OCI-LY1 (cell line): ENCODE results near the gene PIKFYVE.

Experiments used
- H2AFZ ChIP-seq: fragments of 200-600 bp; sonication (generic), shearing (Covaris generic); 2 replicates; pipeline ENCODE4 v1.6.0; 2014; ENCODE audit warnings: antibody characterized with exemption, mild to moderate bottlenecking, low read length
- H3F3A ChIP-seq: fragments of 200-600 bp; sonication (generic), shearing (Covaris generic); 2 replicates; pipeline ENCODE4 v1.6.0; 2014; ENCODE audit warnings: mild to moderate bottlenecking, antibody characterized with exemption, low read length, moderate library complexity; ENCODE audit not compliant: insufficient read depth
- H3K27ac ChIP-seq: fragments of 200-600 bp; sonication (generic); 2 replicates; pipeline ENCODE4 v1.5.1; 2014; ENCODE audit warnings: low read length, mixed run types, mild to moderate bottlenecking, low read depth; ENCODE audit not compliant: poor library complexity, severe bottlenecking
- H3K27me3 ChIP-seq: fragments of 200-600 bp; sonication (generic); 2 replicates; pipeline ENCODE4 v1.6.0; 2014; ENCODE audit warnings: antibody characterized with exemption, mild to moderate bottlenecking, low read length, moderate library complexity; ENCODE audit not compliant: insufficient read depth
- H3K36me3 ChIP-seq: fragments of 200-600 bp; sonication (generic); 2 replicates; pipeline ENCODE4 v1.6.1; 2014; ENCODE audit warnings: mild to moderate bottlenecking, antibody characterized with exemption, low read length, moderate library complexity, mixed read lengths; ENCODE audit not compliant: insufficient read depth
- H3K4me1 ChIP-seq: fragments of 200-600 bp; sonication (generic); 2 replicates; pipeline ENCODE4 v1.5.1; 2014; ENCODE audit warnings: mild to moderate bottlenecking, low read length, moderate library complexity; ENCODE audit not compliant: insufficient read depth, severe bottlenecking
- H3K4me2 ChIP-seq: fragments of 200-600 bp; sonication (generic), shearing (Covaris generic); 2 replicates; pipeline ENCODE4 v1.6.1; 2014; ENCODE audit warnings: low read length
- H3K4me3 ChIP-seq: fragments of 200-600 bp; sonication (generic); 2 replicates; pipeline ENCODE4 v1.5.1; 2014; ENCODE audit warnings: low read length, low read depth, mild to moderate bottlenecking, mixed read lengths; ENCODE audit not compliant: poor library complexity, severe bottlenecking
- H3K79me2 ChIP-seq: fragments of 200-600 bp; shearing (Covaris generic); 2 replicates; pipeline ENCODE4 v1.6.1; 2016; ENCODE audit warnings: mixed run types, low read length, mixed read lengths; ENCODE audit not compliant: insufficient read depth
- H3K9ac ChIP-seq: fragments of 200-600 bp; sonication (generic), shearing (Covaris generic); 2 replicates; pipeline ENCODE4 v1.6.1; 2014; ENCODE audit warnings: mild to moderate bottlenecking, low read length, mixed read lengths
- H3K9me2 ChIP-seq: fragments of 200-600 bp; sonication (generic), shearing (Covaris generic); 2 replicates; pipeline ENCODE4 v1.6.1; 2014; ENCODE audit warnings: low read depth, mild to moderate bottlenecking, low read length, mixed read lengths
- H3K9me3 ChIP-seq: fragments of 200-600 bp; shearing (Covaris generic); 2 replicates; pipeline ENCODE4 v1.6.1; 2014; ENCODE audit warnings: low read length, mixed read lengths
- H4K20me1 ChIP-seq: fragments of 200-600 bp; sonication (generic), shearing (Covaris generic); 2 replicates; pipeline ENCODE4 v1.6.0; 2016; ENCODE audit warnings: mild to moderate bottlenecking, low read length; ENCODE audit not compliant: insufficient read depth
- EZH2 ChIP-seq: fragments of 200-600 bp; sonication (generic), shearing (Covaris generic); IDR thresholded peaks from 2 replicates; pipeline ENCODE4 v1.8.0; 2017; ENCODE audit warnings: borderline replicate concordance, mixed run types, mild to moderate bottlenecking, antibody characterized with exemption, low read length, moderate library complexity, mixed read lengths
- TF ChIP-seq, protein P1 (sequence below): fragments of 200-600 bp; sonication (generic), shearing (Covaris generic); IDR thresholded peaks from 2 replicates; pipeline ENCODE4 v1.5.1; 2017; ENCODE audit warnings: mild to moderate bottlenecking, antibody characterized with exemption, low read length, moderate library complexity, mixed read lengths

PIKFYVE gene

DNA sequence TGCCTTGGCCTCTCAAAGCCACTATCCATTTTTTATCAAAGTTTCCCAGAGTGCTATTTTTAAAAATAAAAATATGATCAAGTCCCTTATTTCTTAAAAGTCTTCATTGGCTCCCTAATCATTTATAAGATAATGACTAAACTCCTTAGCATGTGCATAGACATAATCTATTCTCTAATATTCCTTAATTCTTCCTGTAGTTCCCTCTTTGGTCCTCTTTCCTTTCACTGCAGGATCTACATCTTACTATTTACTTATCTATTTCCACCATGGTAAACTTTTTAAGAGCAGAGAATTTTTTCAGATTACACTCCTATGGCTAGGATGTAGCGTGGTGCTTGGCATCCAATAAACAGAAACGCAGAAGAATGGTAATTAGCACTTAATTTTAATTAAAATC, 30.2 kb upstream of the PIKFYVE start:
- Histone ChIP-seq H3K4me1 (no peaks in the 10 kb centered on the region), H3K79me2 (no peaks in the 10 kb centered on the region), H3K4me3 (no peak overlapping the region), H3K27me3 (no peaks in the 10 kb centered on the region; the same call in 1 of the 2 replicates), H2AFZ (no peak overlapping the region), H3F3A (no peaks in the 10 kb centered on the region; the same call in 1 of the 2 replicates), H3K9ac (no peak overlapping the region), H3K9me2 (no peaks in the 10 kb centered on the region), H3K36me3 (peaks cover 46% of the 10 kb centered on the region), H4K20me1 (no peaks in the 10 kb centered on the region), H3K27ac (no peak overlapping the region), H3K4me2 (no peak overlapping the region), H3K9me3 (no peaks in the 10 kb centered on the region)
- TF ChIP-seq EZH2: no peak
- TF ChIP-seq, protein P1, sequence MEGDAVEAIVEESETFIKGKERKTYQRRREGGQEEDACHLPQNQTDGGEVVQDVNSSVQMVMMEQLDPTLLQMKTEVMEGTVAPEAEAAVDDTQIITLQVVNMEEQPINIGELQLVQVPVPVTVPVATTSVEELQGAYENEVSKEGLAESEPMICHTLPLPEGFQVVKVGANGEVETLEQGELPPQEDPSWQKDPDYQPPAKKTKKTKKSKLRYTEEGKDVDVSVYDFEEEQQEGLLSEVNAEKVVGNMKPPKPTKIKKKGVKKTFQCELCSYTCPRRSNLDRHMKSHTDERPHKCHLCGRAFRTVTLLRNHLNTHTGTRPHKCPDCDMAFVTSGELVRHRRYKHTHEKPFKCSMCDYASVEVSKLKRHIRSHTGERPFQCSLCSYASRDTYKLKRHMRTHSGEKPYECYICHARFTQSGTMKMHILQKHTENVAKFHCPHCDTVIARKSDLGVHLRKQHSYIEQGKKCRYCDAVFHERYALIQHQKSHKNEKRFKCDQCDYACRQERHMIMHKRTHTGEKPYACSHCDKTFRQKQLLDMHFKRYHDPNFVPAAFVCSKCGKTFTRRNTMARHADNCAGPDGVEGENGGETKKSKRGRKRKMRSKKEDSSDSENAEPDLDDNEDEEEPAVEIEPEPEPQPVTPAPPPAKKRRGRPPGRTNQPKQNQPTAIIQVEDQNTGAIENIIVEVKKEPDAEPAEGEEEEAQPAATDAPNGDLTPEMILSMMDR: no peak

DNA sequence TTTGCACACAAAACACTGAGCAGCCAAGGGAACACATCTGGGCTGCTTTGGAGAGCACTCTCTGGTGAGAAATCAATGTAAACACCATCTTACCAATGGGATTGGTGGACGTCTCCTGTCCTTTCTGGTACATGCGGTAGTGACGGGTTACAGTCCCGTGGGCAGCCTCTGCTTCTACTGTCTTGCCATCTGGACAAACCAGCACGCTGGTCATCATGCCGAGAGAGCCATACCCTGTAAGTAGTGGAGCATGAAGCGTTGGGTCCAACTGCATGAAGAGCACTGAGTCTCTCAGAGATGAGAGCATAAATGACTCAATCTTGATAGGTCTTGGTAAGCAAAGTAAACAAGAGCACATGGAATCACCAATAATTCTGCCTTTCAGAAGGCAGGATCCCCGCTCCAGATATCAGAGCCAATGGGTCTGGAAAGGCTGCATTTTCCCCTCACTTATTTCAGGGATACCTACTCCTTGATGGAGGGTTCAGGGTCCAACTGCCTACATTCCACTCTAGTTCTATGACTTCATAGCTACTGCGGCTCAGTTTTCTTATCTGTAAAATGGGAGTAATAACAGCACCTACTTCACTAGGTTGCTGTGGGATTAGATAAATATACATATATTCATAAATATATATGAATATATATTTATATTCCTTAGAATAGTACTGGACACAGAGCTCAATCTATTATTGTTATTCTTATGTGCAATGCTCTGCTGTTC, 26.1 kb upstream of the PIKFYVE start:
- H3K79me2 ChIP-seq: no peaks in the 10 kb centered on the region
- no peak overlapping the region for H3K4me3 ChIP-seq
- H3K4me2 ChIP-seq: no peak overlapping the region
- no peaks in the 10 kb centered on the region for H3K4me1 ChIP-seq
- H3F3A ChIP-seq: no peaks in the 10 kb centered on the region; the same call in 1 of the 2 replicates
- no peaks in the 10 kb centered on the region for H3K9me3 ChIP-seq
- TF ChIP-seq, protein P1: no peak
- no peak for TF ChIP-seq EZH2
- no peaks in the 10 kb centered on the region for H4K20me1 ChIP-seq
- H3K27ac ChIP-seq: no peak overlapping the region
- no peaks in the 10 kb centered on the region for H3K27me3 ChIP-seq
- no peak overlapping the region for H3K9ac ChIP-seq
- no peaks in the 10 kb centered on the region for H3K9me2 ChIP-seq
- no peak overlapping the region for H2AFZ ChIP-seq
- H3K36me3 ChIP-seq: peaks cover 83% of the 10 kb centered on the region

DNA sequence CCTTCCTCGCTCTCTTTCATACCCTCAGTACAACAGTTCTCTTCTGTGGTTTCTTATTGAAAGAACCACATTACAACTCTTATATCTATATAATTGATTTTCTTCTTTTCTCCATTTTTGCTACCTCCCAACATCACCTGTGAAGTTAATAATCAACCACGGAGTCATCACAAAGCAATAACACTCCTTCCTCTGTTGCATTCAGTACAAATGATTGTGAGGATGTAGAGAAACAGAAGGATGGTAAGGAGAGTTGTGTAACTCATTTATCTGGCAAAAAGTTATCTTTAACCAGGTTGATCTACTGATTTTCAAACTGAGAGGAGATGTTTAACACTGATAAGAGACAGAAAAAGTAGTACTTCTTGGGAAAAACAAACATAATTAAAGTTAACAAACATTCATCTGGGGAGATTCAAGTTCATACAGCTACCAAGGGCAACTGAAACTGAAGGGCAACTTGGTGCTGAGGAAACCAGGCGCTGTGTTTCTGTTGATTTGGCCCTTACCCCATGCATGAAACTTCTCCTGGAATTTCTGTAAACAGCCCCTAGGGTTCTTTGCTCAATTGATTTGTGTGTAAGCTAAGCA, 25.3 kb upstream of the PIKFYVE start:
- Histone ChIP-seq H3K9ac (no peak overlapping the region), H3K9me2 (no peaks in the 10 kb centered on the region), H3K27me3 (no peaks in the 10 kb centered on the region), H4K20me1 (no peaks in the 10 kb centered on the region), H3K36me3 (peaks cover 86% of the 10 kb centered on the region), H3K4me2 (no peak overlapping the region), H3F3A (no peaks in the 10 kb centered on the region; the same call in 1 of the 2 replicates), H3K79me2 (no peaks in the 10 kb centered on the region), H3K9me3 (no peaks in the 10 kb centered on the region), H2AFZ (no peak overlapping the region), H3K27ac (no peak overlapping the region), H3K4me3 (no peak overlapping the region), H3K4me1 (no peaks in the 10 kb centered on the region)
- no peak for TF ChIP-seq EZH2
- TF ChIP-seq, protein P1: no peak
